K562 (cell line): Measurements from ENCODE around the gene LPCAT3. TPM values are rescaled to one million over a fixed set of nuclear protein-coding genes. Genes with fewer than 3 reads are reported as not detected.
A peak's percentile ranks its signal among the peaks of the same experiment; 100 is the strongest.

Experiments used
- BRD4 ChIP-seq: fragments of 200-600 bp; sonication (generic); IDR thresholded peaks from 2 replicates; pipeline ENCODE4 v1.6.1; 2017; ENCODE audit warnings: inconsistent platforms
- CBX1 ChIP-seq: sonication (generic); IDR thresholded peaks from 2 replicates; pipeline ENCODE4 v1.6.1; 2016; ENCODE audit warnings: antibody characterized with exemption, low read depth, mild to moderate bottlenecking
- CBX3 ChIP-seq, 2 experiments: IDR thresholded peaks; 1 replicate in 1 of 2; 2 replicates in 1 of 2; pipeline ENCODE4 v1.6.1; 2012; ENCODE audit warnings: inconsistent platforms in 2 of 2, low read length in 2 of 2, borderline replicate concordance in 1 of 2, control low read depth in 1 of 2
- CHD1 ChIP-seq: fragments of 200-600 bp; sonication (generic); IDR thresholded peaks from one replicate; pipeline ENCODE4 v1.6.1; 2012; ENCODE audit warnings: mild to moderate bottlenecking, moderate library complexity, low read length, inconsistent platforms
- CHD4 ChIP-seq: fragments of 200-600 bp; sonication (generic); IDR thresholded peaks from 3 replicates; pipeline ENCODE4 v1.6.1; 2012; ENCODE audit warnings: low read depth, mild to moderate bottlenecking, mixed read lengths, low read length, inconsistent platforms; ENCODE audit not compliant: insufficient read depth, insufficient replicate concordance, poor library complexity, severe bottlenecking
- ELK3 ChIP-seq: fragments of 450-650 bp; formaldehyde crosslinking; IDR thresholded peaks from 2 replicates; pipeline ENCODE4 v1.4.0; 2020; ENCODE audit warnings: mild to moderate bottlenecking
- RAD21 ChIP-seq, 2 experiments: fragments of 250-450 bp in 1 of 2; fragments of 450-650 bp in 1 of 2; sonication (Bioruptor Pico) in 1 of 2; formaldehyde crosslinking in 1 of 2; IDR thresholded peaks in 1 of 2; conservative IDR thresholded peaks in 1 of 2; 2 replicates each; pipeline versions ENCODE4 v1.4.0 to v1.8.0; 2020 to 2022; ENCODE audit warnings: mild to moderate bottlenecking in 2 of 2, moderate library complexity in 1 of 2
- SAP30 ChIP-seq: fragments of 200-600 bp; sonication (generic); IDR thresholded peaks from 2 replicates; pipeline ENCODE4 v1.6.1; 2012; ENCODE audit warnings: borderline replicate concordance, low read depth, mild to moderate bottlenecking, moderate library complexity, low read length, control low read depth, inconsistent platforms; ENCODE audit not compliant: insufficient read depth, poor library complexity, severe bottlenecking
- ZBTB9 ChIP-seq: fragments of 450-650 bp; formaldehyde crosslinking; IDR thresholded peaks from 2 replicates; pipeline ENCODE4 v1.4.0; 2020; ENCODE audit warnings: mild to moderate bottlenecking, moderate library complexity
- ZNF212 ChIP-seq: fragments of 450-650 bp; formaldehyde crosslinking; IDR thresholded peaks from 2 replicates; pipeline ENCODE4 v1.4.0; 2020; ENCODE audit warnings: mild to moderate bottlenecking
- ZNF217 ChIP-seq: sonication (generic); formaldehyde crosslinking; IDR thresholded peaks from 2 replicates; pipeline ENCODE4 v1.8.0; 2022; ENCODE audit warnings: mild to moderate bottlenecking, missing genetic modification reagents
- polyA plus RNA-seq, 8 experiments: library from polyadenylated mRNA; depleted of rRNA in 4 of 8; stranded (reverse) in 5 of 8; unstranded in 3 of 8; fragments of >200 nt; fragmentation: Nextera tagmentation in 2 of 8; fragmentation: Illumina TruSeq in 1 of 8; extraction: Ambion mirVana in 2 of 8; extraction: Trizol in 1 of 8; gene quantifications; 2 replicates each; pipeline versions ENCODE4 v1.2.1 to v1.2.3, GENCODE V29; 2011 to 2014; ENCODE audit warnings: inconsistent platforms in 1 of 8, missing spikeins in 1 of 8
- total RNA-seq, 7 experiments: library from RNA; depleted of rRNA in 6 of 7; stranded (reverse); fragments of >200 nt in 6 of 7; fragmentation: Illumina TruSeq in 2 of 7; extraction: Trizol in 2 of 7; gene quantifications; 2 replicates each; pipeline versions ENCODE4 v1.2.1 to v1.2.3, GENCODE V29; 2011 to 2021; ENCODE audit warnings: low replicate concordance in 1 of 7
- TF ChIP-seq, protein P1 (sequence below): fragments of 250-450 bp; sonication (Bioruptor Pico); IDR thresholded peaks from 2 replicates; pipeline ENCODE4 v1.5.0; 2020; ENCODE audit warnings: mild to moderate bottlenecking

The LPCAT3 gene
- total and polyA plus RNA-seq, 9 of the 15 experiments (the other 6 are each of a cell fraction or from before 2014, with no cell fraction given) = 4.9 to 52.5 (median 25.3) TPM

GRCh38 chr12:7042842-7043241 is 24.6 kb upstream of the LPCAT3 start (continued):
- TF ChIP-seq, protein P1, sequence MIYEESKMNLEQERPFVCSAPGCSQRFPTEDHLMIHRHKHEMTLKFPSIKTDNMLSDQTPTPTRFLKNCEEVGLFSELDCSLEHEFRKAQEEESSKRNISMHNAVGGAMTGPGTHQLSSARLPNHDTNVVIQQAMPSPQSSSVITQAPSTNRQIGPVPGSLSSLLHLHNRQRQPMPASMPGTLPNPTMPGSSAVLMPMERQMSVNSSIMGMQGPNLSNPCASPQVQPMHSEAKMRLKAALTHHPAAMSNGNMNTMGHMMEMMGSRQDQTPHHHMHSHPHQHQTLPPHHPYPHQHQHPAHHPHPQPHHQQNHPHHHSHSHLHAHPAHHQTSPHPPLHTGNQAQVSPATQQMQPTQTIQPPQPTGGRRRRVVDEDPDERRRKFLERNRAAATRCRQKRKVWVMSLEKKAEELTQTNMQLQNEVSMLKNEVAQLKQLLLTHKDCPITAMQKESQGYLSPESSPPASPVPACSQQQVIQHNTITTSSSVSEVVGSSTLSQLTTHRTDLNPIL = no peak
- TF ChIP-seq ZNF217 (CRISPR knock-in tag) = no peak
- no peak for TF ChIP-seq SAP30
- no peak for TF ChIP-seq CHD4
- no peak for TF ChIP-seq ZBTB9 (CRISPR knock-in tag)
- TF ChIP-seq RAD21 (CRISPR knock-in tag; conservative IDR thresholded peaks at IDR 0.05 in 1 of 2, IDR thresholded peaks at IDR 0.05 in 1 of 2) = peak; percentile 72 to 77
- TF ChIP-seq CBX1 = no peak
- no peak for TF ChIP-seq BRD4
- TF ChIP-seq CHD1 = no peak
- TF ChIP-seq CBX3 (IDR thresholded peaks at IDR 0.05; ENCODE audit: borderline replicate concordance in 1 of 2, low read length in 2 of 2) = no peak
- TF ChIP-seq ZNF212 (CRISPR knock-in tag) = no peak
- TF ChIP-seq ELK3 (CRISPR knock-in tag) = no peak
